ENCODE results near the gene COG5.

GRCh38 chr7:107160389-107160788 lies 403.3 kb downstream of the COG5 start:
- TF ChIP-seq, protein P1, sequence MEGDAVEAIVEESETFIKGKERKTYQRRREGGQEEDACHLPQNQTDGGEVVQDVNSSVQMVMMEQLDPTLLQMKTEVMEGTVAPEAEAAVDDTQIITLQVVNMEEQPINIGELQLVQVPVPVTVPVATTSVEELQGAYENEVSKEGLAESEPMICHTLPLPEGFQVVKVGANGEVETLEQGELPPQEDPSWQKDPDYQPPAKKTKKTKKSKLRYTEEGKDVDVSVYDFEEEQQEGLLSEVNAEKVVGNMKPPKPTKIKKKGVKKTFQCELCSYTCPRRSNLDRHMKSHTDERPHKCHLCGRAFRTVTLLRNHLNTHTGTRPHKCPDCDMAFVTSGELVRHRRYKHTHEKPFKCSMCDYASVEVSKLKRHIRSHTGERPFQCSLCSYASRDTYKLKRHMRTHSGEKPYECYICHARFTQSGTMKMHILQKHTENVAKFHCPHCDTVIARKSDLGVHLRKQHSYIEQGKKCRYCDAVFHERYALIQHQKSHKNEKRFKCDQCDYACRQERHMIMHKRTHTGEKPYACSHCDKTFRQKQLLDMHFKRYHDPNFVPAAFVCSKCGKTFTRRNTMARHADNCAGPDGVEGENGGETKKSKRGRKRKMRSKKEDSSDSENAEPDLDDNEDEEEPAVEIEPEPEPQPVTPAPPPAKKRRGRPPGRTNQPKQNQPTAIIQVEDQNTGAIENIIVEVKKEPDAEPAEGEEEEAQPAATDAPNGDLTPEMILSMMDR (IDR thresholded peaks at IDR 0.05; ENCODE audit: low read depth, low read length, missing input control), result no peak
- TF ChIP-seq SP1 (IDR thresholded peaks at IDR 0.05) (no peak), RXRA (IDR thresholded peaks at IDR 0.05) (no peak), TAF1 (conservative IDR thresholded peaks at IDR 0.05) (no peak), RAD21 (IDR thresholded peaks at IDR 0.05) (no peak), JUND (IDR thresholded peaks at IDR 0.05) (no peak), MAX (IDR thresholded peaks at IDR 0.05) (no peak), ZBTB33 (IDR thresholded peaks at IDR 0.05) (no peak), ATF3 (IDR thresholded peaks at IDR 0.05) (no peak), REST (IDR thresholded peaks at IDR 0.05) (no peak)
